ENCODE measurements around the gene TIMM17A.
"Not testable (repeated sequence)": the region's sequence is repeated elsewhere in the genome, so short reads cannot be mapped to it uniquely, and the experiment has no call there.

TIMM17A gene

GRCh38 chr1:202014060-202014459, 58.8 kb downstream of the TIMM17A start:
- no peak for DNase-seq (ENCODE audit: low read depth in 1 of 2, low spot score in 1 of 2)

GRCh38 chr1:202014915-202015661, 59.8 kb downstream of the TIMM17A start:
- DNase-seq (ENCODE audit: low read depth in 1 of 2, low spot score in 1 of 2) = no peak

- DNase-seq (ENCODE audit: low read depth in 1 of 2, low spot score in 1 of 2) = no peak
These were observed 60.3 kb downstream of the TIMM17A start for GRCh38 chr1:202015662-202015937.

GRCh38 chr1:202016022-202016810, 60.9 kb downstream of the TIMM17A start:
- no peak for DNase-seq (ENCODE audit: low read depth in 1 of 2, low spot score in 1 of 2)

GRCh38 chr1:202016811-202017748, 61.8 kb downstream of the TIMM17A start:
- no peak for DNase-seq (ENCODE audit: low read depth in 1 of 2, low spot score in 1 of 2)

GRCh38 chr1:202017749-202018467, 62.6 kb downstream of the TIMM17A start:
- DNase-seq (ENCODE audit: low read depth in 1 of 2, low spot score in 1 of 2) = no peak

- DNase-seq (ENCODE audit: low read depth in 1 of 2, low spot score in 1 of 2) = no peak
These were observed 63.3 kb downstream of the TIMM17A start for GRCh38 chr1:202018468-202019234.

- not testable (repeated sequence) for DNase-seq (ENCODE audit: low read depth in 1 of 2, low spot score in 1 of 2)
These were observed 63.9 kb downstream of the TIMM17A start for GRCh38 chr1:202019235-202019558.
